Endothelial cell of umbilical vein (primary cell): ENCODE results near the gene PRG2. TPM values are rescaled to one million over a fixed set of nuclear protein-coding genes. Genes with fewer than 3 reads are reported as not detected.
"Not testable (repeated sequence)": the region's sequence is repeated elsewhere in the genome, so short reads cannot be mapped to it uniquely, and the experiment has no call there.

Source experiments
- BruUV-seq: library from RNA; stranded (reverse); fragments of 400-500 nt; replicated peaks from 2 replicates; lab custom pipeline; 2021; lab: Mats Ljungman, UMichigan
- CTCF ChIA-PET: fragments of 300-600, 350-600 bp; sonication (Branson Sonifier 250); formaldehyde crosslinking; loops from one replicate; lab custom pipeline; 2021; ENCODE audit warnings: antibody characterized with exemption, inconsistent platforms; lab: Charles Lee
- POLR2A ChIA-PET: fragments of 300-600, 350-600 bp; sonication (Branson Sonifier 250); formaldehyde crosslinking; loops from one replicate; lab custom pipeline; 2021; ENCODE audit warnings: antibody characterized with exemption, inconsistent platforms; lab: Charles Lee
- DNase-seq: peaks from one replicate; pipeline ENCODE4 v3.0.0-alpha.2; 2011; ENCODE audit warnings: low read depth, low spot score
- FAIRE-seq: peaks from 2 replicates; lab custom pipeline; 2011; peaks lifted over from hg19 to GRCh38; lab: Jason Lieb, UNC
- H2AFZ ChIP-seq: 2 replicates; pipeline ENCODE4 v1.6.0; 2012; ENCODE audit warnings: low read depth, low read length, control low read depth, inconsistent platforms
- H3K27ac ChIP-seq: 2 replicates; pipeline ENCODE4 v1.5.1; 2011; ENCODE audit warnings: low read depth, mild to moderate bottlenecking, control low read depth, low read length, moderate library complexity; ENCODE audit not compliant: insufficient read depth
- H3K27me3 ChIP-seq, 2 experiments: 2 replicates each; pipeline versions ENCODE4 v1.6.0 to v1.6.1; 2011; ENCODE audit warnings: low read length in 2 of 2, mixed read lengths in 1 of 2; ENCODE audit not compliant: control insufficient read depth in 2 of 2, insufficient read depth in 2 of 2
- H3K36me3 ChIP-seq, 2 experiments: 2 replicates in 1 of 2; 3 replicates in 1 of 2; pipeline ENCODE4 v1.5.1; 2011; ENCODE audit warnings: low read length in 2 of 2, mild to moderate bottlenecking in 1 of 2, moderate library complexity in 1 of 2; ENCODE audit not compliant: control insufficient read depth in 2 of 2, insufficient read depth in 2 of 2; ENCODE audit errors: extremely low read depth in 1 of 2
- H3K4me1 ChIP-seq: 3 replicates; pipeline ENCODE4 v1.5.1; 2011; ENCODE audit warnings: mild to moderate bottlenecking, low read length; ENCODE audit not compliant: control insufficient read depth, insufficient read depth; ENCODE audit errors: extremely low read depth
- H3K4me2 ChIP-seq: 2 replicates; pipeline ENCODE4 v1.6.1; 2011; ENCODE audit warnings: low read length, control low read depth, mixed read lengths; ENCODE audit not compliant: insufficient read depth
- H3K4me3 ChIP-seq, 3 experiments: fragments of 200-600 bp in 1 of 3; sonication (generic), shearing (Covaris generic) in 1 of 3; replicated peaks in 1 of 3; 2 replicates each; pipeline ENCODE4 v1.5.1; 2011 to 2016; ENCODE audit warnings: control low read depth in 3 of 3, low read length in 3 of 3, mild to moderate bottlenecking in 2 of 3, inconsistent platforms in 1 of 3, low read depth in 1 of 3, moderate library complexity in 1 of 3; ENCODE audit not compliant: insufficient read depth in 1 of 3
- H3K79me2 ChIP-seq: 2 replicates; pipeline ENCODE4 v1.6.0; 2012; ENCODE audit warnings: low read length, inconsistent platforms; ENCODE audit not compliant: control insufficient read depth, insufficient read depth
- H3K9ac ChIP-seq: replicated peaks from 2 replicates; pipeline ENCODE3; 2011; ENCODE audit warnings: low read length, control low read depth; ENCODE audit not compliant: insufficient read depth; ENCODE audit errors: extremely low read depth
- H3K9me1 ChIP-seq: replicated peaks from 3 replicates; pipeline ENCODE4 v1.6.0; 2011; ENCODE audit warnings: mild to moderate bottlenecking, low read length; ENCODE audit not compliant: control insufficient read depth, insufficient read depth; ENCODE audit errors: extremely low read depth
- H3K9me3 ChIP-seq: replicated peaks from 2 replicates; pipeline ENCODE4 v1.5.1; 2012; ENCODE audit warnings: low read length, inconsistent platforms; ENCODE audit not compliant: control insufficient read depth, insufficient read depth
- H4K20me1 ChIP-seq: replicated peaks from 2 replicates; pipeline ENCODE3; 2011; ENCODE audit warnings: mild to moderate bottlenecking, low read length; ENCODE audit not compliant: control insufficient read depth, insufficient read depth; ENCODE audit errors: extremely low read depth
- EZH2 ChIP-seq: IDR thresholded peaks from 2 replicates; pipeline ENCODE4 v1.6.1; 2012; ENCODE audit warnings: borderline replicate concordance, low read depth, mild to moderate bottlenecking, moderate library complexity, low read length, inconsistent platforms; ENCODE audit not compliant: severe bottlenecking
- FOS ChIP-seq: IDR thresholded peaks from 2 replicates; pipeline ENCODE4 v1.6.1; 2011; ENCODE audit warnings: mild to moderate bottlenecking, low read length, moderate library complexity, borderline replicate concordance; ENCODE audit not compliant: insufficient read depth
- GATA2 ChIP-seq: IDR thresholded peaks from 2 replicates; pipeline ENCODE4 v1.7.0; 2011; ENCODE audit warnings: low read depth, mild to moderate bottlenecking, moderate library complexity, mixed read lengths, low read length; ENCODE audit not compliant: insufficient read length, insufficient read depth
- JUN ChIP-seq: IDR thresholded peaks from 2 replicates; pipeline ENCODE4 v1.6.1; 2011; ENCODE audit warnings: borderline replicate concordance, low read depth; ENCODE audit not compliant: insufficient read length, insufficient read depth
- MYC ChIP-seq: IDR thresholded peaks from one replicate; pipeline ENCODE4 v1.6.1; 2011; ENCODE audit warnings: mild to moderate bottlenecking, low read depth, low read length
- POLR2A ChIP-seq: IDR thresholded peaks from 2 replicates; pipeline ENCODE4 v1.6.1; 2012; ENCODE audit warnings: low read depth, mild to moderate bottlenecking, control low read depth, low read length
- POLR2AphosphoS5 ChIP-seq: IDR thresholded peaks from 2 replicates; pipeline ENCODE4 v1.6.1; 2012; ENCODE audit warnings: low read depth, mild to moderate bottlenecking, control low read depth, low read length, moderate library complexity; ENCODE audit not compliant: insufficient read depth
- dilution Hi-C: fragments of 300-500 bp; cut with MboI; formaldehyde crosslinking; loops from one replicate; pipeline ENCODE4 v1.15.0; 2019; ENCODE audit warnings: low sequenced_read_pairs; ENCODE audit not compliant: extremely low pct_ligation_motif_present
- intact Hi-C: fragments of 100-400 bp; cut with micrococcal nuclease; formaldehyde crosslinking; loops from one replicate; pipeline ENCODE4 v1.10.0; 2022
- polyA plus RNA-seq, 4 experiments: library from polyadenylated mRNA; depleted of rRNA in 3 of 4; stranded (reverse) in 3 of 4; unstranded in 1 of 4; fragments of >200 nt; gene quantifications; 2 replicates each; pipeline versions ENCODE4 v1.2.1 to v1.2.3, GENCODE V29; 2011 to 2012; ENCODE audit warnings: missing spikeins in 1 of 4
- total RNA-seq: library from RNA; stranded (reverse); gene quantifications from 2 replicates; pipeline ENCODE4 v1.2.3, GENCODE V29; 2021
- TF ChIP-seq, protein P1 (sequence below), 2 donors: IDR thresholded peaks; 1 replicate in 1 of 2; 2 replicates in 1 of 2; pipeline ENCODE4 v1.5.1; 2011; ENCODE audit warnings: low read length in 2 of 2, mild to moderate bottlenecking in 2 of 2, moderate library complexity in 2 of 2, control low read depth in 1 of 2, inconsistent platforms in 1 of 2, low read depth in 1 of 2; ENCODE audit not compliant: insufficient read depth in 1 of 2; ENCODE audit errors: extremely low read depth in 1 of 2
- TF ChIP-seq, protein P2 (sequence below): IDR thresholded peaks from 2 replicates; pipeline ENCODE4 v1.6.1; 2011; ENCODE audit not compliant: insufficient read depth, insufficient read length

Gene PRG2
- total and polyA plus RNA-seq, 2 donors (not counting 3 experiments of a cell fraction or from before 2014, with no cell fraction given) = 0.08 to 0.55 TPM

DNA sequence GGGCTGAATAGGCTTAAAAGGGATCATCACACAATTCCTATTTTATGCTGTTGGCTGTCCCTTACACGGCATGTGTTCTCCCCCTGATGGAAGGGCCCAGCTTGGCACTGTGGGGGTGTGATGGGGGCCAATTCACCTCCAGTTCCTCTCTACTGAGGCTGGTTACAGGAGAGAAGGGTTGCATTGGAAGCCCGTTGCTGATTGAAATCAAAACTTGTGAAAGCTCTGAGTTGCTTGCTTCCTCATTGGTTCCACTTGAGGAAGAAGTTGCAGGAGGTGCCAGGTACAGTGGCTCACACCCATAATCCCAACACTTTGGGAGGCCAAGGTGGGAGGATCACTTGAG is 13.3 kb upstream of the PRG2 start:
- no peak for FAIRE-seq
- H3K36me3 ChIP-seq = peaks cover 3% of the 10 kb centered on the region in 2 experiments
- no peak overlapping the region for H3K4me3 ChIP-seq
- H3K27ac ChIP-seq = no peak overlapping the region
- H3K9ac ChIP-seq = no peak overlapping the region
- DNase-seq = no peak
- H4K20me1 ChIP-seq = no peaks in the 10 kb centered on the region
- dilution Hi-C loops (no loop called here), intact Hi-C loops (no loop called here)
- no TSS peak for BruUV-seq
- no peaks in the 10 kb centered on the region for H3K79me2 ChIP-seq
- ChIA-PET POLR2A (no interaction called here), CTCF (no interaction called here)
- TF ChIP-seq POLR2AphosphoS5 (no peak), POLR2A (no peak), JUN (no peak), FOS (no peak), GATA2 (no peak), MYC (no peak), EZH2 (no peak)
- TF ChIP-seq, protein P1, sequence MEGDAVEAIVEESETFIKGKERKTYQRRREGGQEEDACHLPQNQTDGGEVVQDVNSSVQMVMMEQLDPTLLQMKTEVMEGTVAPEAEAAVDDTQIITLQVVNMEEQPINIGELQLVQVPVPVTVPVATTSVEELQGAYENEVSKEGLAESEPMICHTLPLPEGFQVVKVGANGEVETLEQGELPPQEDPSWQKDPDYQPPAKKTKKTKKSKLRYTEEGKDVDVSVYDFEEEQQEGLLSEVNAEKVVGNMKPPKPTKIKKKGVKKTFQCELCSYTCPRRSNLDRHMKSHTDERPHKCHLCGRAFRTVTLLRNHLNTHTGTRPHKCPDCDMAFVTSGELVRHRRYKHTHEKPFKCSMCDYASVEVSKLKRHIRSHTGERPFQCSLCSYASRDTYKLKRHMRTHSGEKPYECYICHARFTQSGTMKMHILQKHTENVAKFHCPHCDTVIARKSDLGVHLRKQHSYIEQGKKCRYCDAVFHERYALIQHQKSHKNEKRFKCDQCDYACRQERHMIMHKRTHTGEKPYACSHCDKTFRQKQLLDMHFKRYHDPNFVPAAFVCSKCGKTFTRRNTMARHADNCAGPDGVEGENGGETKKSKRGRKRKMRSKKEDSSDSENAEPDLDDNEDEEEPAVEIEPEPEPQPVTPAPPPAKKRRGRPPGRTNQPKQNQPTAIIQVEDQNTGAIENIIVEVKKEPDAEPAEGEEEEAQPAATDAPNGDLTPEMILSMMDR (IDR thresholded peaks at IDR 0.05; ENCODE audit: extremely low read depth in 1 of 2, insufficient read depth in 1 of 2, low read depth in 1 of 2, low read length in 2 of 2) = no peak
- TF ChIP-seq, protein P2, sequence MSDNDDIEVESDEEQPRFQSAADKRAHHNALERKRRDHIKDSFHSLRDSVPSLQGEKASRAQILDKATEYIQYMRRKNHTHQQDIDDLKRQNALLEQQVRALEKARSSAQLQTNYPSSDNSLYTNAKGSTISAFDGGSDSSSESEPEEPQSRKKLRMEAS = no peak
- no peaks in the 10 kb centered on the region for H3K9me3 ChIP-seq
- no peaks in the 10 kb centered on the region for H3K27me3 ChIP-seq
- no peak overlapping the region for H3K4me2 ChIP-seq
- no peak overlapping the region for H2AFZ ChIP-seq
- H3K4me1 ChIP-seq = peaks cover 33% of the 10 kb centered on the region
- H3K9me1 ChIP-seq = no peaks in the 10 kb centered on the region

DNA sequence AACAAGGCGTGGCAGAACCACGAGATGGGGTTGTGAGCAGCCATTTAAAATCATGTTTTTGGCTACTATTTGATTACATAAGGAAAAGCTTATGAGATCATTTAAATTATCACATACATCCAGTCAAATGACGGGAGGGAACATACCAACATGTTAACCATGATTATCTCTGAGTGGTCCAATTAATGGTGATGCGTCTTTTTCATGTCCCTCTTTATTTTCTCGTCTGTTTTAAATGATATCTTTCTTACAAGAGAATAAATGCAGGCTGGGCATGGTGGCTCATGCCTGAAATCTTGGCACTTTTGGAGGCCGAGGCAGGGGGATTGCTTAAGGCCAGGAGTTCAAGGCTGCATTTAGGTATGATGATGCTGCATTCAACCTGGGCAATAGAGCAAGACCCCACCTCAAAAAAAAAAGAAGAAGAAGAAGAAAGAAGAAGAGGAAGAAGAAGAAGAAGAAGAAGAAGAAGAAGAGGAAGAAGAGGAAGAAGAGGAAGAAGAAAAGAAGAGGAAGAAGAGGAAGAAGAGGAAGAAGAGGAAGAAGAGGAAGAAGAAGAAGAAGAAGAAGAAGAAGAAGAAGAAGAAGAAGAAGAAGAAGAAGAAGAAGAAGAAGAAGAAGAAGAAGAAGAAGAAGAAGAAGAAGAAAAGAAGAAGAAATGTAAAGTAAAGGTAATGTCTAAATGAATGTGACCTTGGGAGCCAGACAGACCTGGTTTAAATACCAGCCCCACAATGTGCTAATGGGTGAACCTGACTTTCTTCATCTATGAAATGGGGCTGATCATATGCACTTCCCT is 12.8 kb upstream of the PRG2 start:
- DNase-seq, H3K36me3 ChIP-seq, FAIRE-seq, H2AFZ ChIP-seq, H3K4me3 ChIP-seq, H4K20me1 ChIP-seq, H3K9ac ChIP-seq, H3K9me3 ChIP-seq, H3K27ac ChIP-seq, BruUV-seq, H3K79me2 ChIP-seq, intact Hi-C loops, dilution Hi-C loops, POLR2A ChIA-PET, H3K9me1 ChIP-seq, H3K27me3 ChIP-seq, H3K4me2 ChIP-seq: not testable (repeated sequence)
- CTCF ChIA-PET = interaction anchor here (1.0 to 1.2 kb wide), 2 partner anchors 13 to 54 kb away, joined by 3 to 6 read pairs; no protein-coding TSS in a partner anchor
- H3K4me1 ChIP-seq = peaks cover 33% of the 10 kb centered on the region
